ENCODE data around the gene WDR55. TPM values are rescaled to one million over a fixed set of nuclear protein-coding genes. Genes with fewer than 3 reads are reported as not detected.
A peak's percentile ranks its signal among the peaks of the same experiment; 100 is the strongest.

The WDR55 gene
- total RNA-seq, 2 experiments from 2014 or later, result 23.9 to 34.2 TPM

GRCh38 chr5:140696891-140697492 lies 32.3 kb downstream of the WDR55 start:
- no TSS peak for BruUV-seq (replicated peaks)
- ChIA-PET POLR2A (interaction anchor here (0.7 kb wide), 1 partner anchor 936 kb away, joined by 3 read pairs; no protein-coding TSS in a partner anchor), CTCF (ENCODE audit: unreplicated experiment) (no interaction called here)
- Histone ChIP-seq H3K27ac (ENCODE audit: low read depth, low read length, poor library complexity, severe bottlenecking) (no peak overlapping the region), H4K20me1 (ENCODE audit: insufficient read depth, low read length) (no peaks in the 10 kb centered on the region), H3K4me3 (ENCODE audit: low read depth, low read length, poor library complexity, severe bottlenecking) (no peak overlapping the region), H3K36me3 (ENCODE audit: insufficient read depth, low read length) (peaks cover 72% of the 10 kb centered on the region), H3K4me2 (ENCODE audit: low read length) (no peak overlapping the region), H3K79me2 (ENCODE audit: insufficient read depth, low read depth, low read length) (peaks cover 24% of the 10 kb centered on the region; the same call in 1 of the 2 replicates), H3K9me3 (ENCODE audit: low read length) (no peaks in the 10 kb centered on the region), H3K4me1 (ENCODE audit: insufficient read depth, low read length, poor library complexity, severe bottlenecking) (peaks cover 22% of the 10 kb centered on the region), H3K9me2 (ENCODE audit: insufficient read depth, low read length) (no peaks in the 10 kb centered on the region), H2AFZ (ENCODE audit: low read length) (no peak overlapping the region)
- no peak for DNase-seq (ENCODE audit: low spot score)
- no peak for TF ChIP-seq EZH2phosphoT487 (IDR thresholded peaks at IDR 0.05; ENCODE audit: borderline replicate concordance, low read depth, low read length)
- TF ChIP-seq, protein P1, sequence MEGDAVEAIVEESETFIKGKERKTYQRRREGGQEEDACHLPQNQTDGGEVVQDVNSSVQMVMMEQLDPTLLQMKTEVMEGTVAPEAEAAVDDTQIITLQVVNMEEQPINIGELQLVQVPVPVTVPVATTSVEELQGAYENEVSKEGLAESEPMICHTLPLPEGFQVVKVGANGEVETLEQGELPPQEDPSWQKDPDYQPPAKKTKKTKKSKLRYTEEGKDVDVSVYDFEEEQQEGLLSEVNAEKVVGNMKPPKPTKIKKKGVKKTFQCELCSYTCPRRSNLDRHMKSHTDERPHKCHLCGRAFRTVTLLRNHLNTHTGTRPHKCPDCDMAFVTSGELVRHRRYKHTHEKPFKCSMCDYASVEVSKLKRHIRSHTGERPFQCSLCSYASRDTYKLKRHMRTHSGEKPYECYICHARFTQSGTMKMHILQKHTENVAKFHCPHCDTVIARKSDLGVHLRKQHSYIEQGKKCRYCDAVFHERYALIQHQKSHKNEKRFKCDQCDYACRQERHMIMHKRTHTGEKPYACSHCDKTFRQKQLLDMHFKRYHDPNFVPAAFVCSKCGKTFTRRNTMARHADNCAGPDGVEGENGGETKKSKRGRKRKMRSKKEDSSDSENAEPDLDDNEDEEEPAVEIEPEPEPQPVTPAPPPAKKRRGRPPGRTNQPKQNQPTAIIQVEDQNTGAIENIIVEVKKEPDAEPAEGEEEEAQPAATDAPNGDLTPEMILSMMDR (conservative IDR thresholded peaks at IDR 0.05; ENCODE audit: low read length), result no peak
- intact Hi-C loops (cut with micrococcal nuclease; ENCODE audit: unreplicated experiment), result no loop called here

DNA sequence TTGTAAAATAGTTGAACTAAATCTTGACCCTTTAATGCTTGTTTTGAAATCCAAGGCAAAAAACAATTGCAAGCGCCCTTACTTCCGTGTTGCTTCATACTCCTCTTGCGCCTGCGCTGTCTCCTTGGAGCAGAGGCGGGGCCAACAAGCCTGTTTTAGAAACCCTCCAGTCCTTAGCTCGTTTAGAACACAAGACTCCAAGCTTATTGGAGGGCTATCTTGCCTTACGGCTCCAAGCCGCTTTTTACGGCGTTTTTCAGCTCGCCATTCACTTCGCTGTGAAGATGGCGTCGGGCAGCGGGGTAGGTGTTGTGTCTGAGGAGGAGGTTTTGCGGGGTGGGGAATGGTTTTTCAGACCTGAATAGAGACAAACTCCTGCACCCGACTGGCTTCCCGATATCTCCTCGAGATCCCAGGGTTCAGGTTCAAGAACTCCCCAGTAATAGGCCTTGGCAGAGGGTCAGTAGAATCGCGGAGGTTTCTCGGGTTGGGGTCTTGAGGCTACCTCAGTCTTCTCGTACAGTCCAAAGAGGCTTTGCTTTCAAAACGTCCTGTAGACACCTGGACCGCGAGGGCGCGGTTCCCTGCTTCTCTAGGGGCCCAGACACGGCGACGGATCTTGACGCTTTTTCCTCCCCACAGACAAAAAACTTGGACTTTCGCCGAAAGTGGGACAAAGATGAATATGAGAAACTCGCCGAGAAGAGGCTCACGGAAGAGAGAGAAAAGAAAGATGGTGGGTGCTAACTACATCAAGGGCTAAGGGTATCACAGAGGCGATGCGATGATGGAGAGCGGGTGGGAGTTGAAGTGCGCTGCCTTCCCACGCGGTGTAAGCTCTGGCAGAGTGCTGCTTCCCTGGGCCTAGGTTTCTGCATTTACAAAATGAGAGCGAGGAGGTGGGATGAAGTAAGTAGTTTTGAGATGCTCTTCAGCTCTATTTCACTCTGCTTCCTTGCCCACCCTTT lies 35.8 kb downstream of the WDR55 start, which contains the start of gene ZMAT2:
ZMAT2 (plus strand) TSS at position 271 of the 968 bp plus-strand sequence; CDS start at position 285, 14 bp downstream.
- H3K4me2 ChIP-seq (ENCODE audit: low read length), result peak within 1 kb of the TSS; percentile 70
- H3K9me3 ChIP-seq (ENCODE audit: low read length), result no peaks in the 10 kb centered on the region
- no peaks in the 10 kb centered on the region for H4K20me1 ChIP-seq (ENCODE audit: insufficient read depth, low read length)
- H2AFZ ChIP-seq (ENCODE audit: low read length), result peak within 1 kb of the TSS; percentile 71
- H3K4me1 ChIP-seq (ENCODE audit: insufficient read depth, low read length, poor library complexity, severe bottlenecking), result peaks cover 16% of the 10 kb centered on the region
- TF ChIP-seq EZH2phosphoT487 (IDR thresholded peaks at IDR 0.05; ENCODE audit: borderline replicate concordance, low read depth, low read length), result no peak
- TF ChIP-seq, protein P1 (conservative IDR thresholded peaks at IDR 0.05; ENCODE audit: low read length), result no peak
- peaks cover 15% of the 10 kb centered on the region; the same call in 1 of the 2 replicates for H3K79me2 ChIP-seq (ENCODE audit: insufficient read depth, low read depth, low read length)
- peaks cover 91% of the 10 kb centered on the region for H3K36me3 ChIP-seq (ENCODE audit: insufficient read depth, low read length)
- TSS peak; percentile 73 for BruUV-seq (replicated peaks)
- intact Hi-C loops (cut with micrococcal nuclease; ENCODE audit: unreplicated experiment), result no loop called here
- H3K4me3 ChIP-seq (ENCODE audit: low read depth, low read length, poor library complexity, severe bottlenecking), result peak within 1 kb of the TSS; percentile 82
- DNase-seq (ENCODE audit: low spot score), result peak; percentile 97
- POLR2A ChIA-PET, result interaction anchor here (0.7 to 1.2 kb wide), 9 partner anchors 9 to 808 kb away, joined by 3 to 20 read pairs (median 3); partner anchors contain the start of genes HARS1, HARS2 and TMCO6
- CTCF ChIA-PET (ENCODE audit: unreplicated experiment), result interaction anchor here (0.6 kb wide), 1 partner anchor 145 kb away, joined by 4 read pairs; no protein-coding TSS in a partner anchor
- no peaks in the 10 kb centered on the region for H3K9me2 ChIP-seq (ENCODE audit: insufficient read depth, low read length)
- no peak within 1 kb of the TSS for H3K27ac ChIP-seq (ENCODE audit: low read depth, low read length, poor library complexity, severe bottlenecking)
